PC-3 (cell line): Measurements from ENCODE around the gene TMEM161B. TPM values are rescaled to one million over a fixed set of nuclear protein-coding genes. Genes with fewer than 3 reads are reported as not detected.
A peak's percentile ranks its signal among the peaks of the same experiment; 100 is the strongest.

Experiments
- ATAC-seq: fragments of 200-7000 bp; cut with Tn5 transposase; 2 replicates; pipeline ENCODE4 v1.9.1; 2020; ENCODE audit warnings: mild to moderate bottlenecking, moderate library complexity
- Bru-seq: library from RNA; stranded (reverse); fragments of 400-500 nt; gene quantifications from one replicate; lab custom pipeline; 2021; lab: Mats Ljungman, UMichigan
- BruChase-seq, 2 experiments: library from RNA; stranded (reverse); fragments of 400-500 nt; gene quantifications; one replicate each; lab custom pipeline; 2021; lab: Mats Ljungman, UMichigan
- BruUV-seq: library from RNA; stranded (reverse); fragments of 400-500 nt; replicated peaks from 2 replicates; lab custom pipeline; 2021; lab: Mats Ljungman, UMichigan
- CTCF ChIA-PET: fragments of 300-600 bp; sonication (Branson Sonifier 250); formaldehyde crosslinking; loops from one replicate; lab custom pipeline; 2022; ENCODE audit warnings: antibody characterized with exemption; lab: Charles Lee
- POLR2A ChIA-PET: fragments of 300-600 bp; sonication (Branson Sonifier 250); formaldehyde crosslinking; loops from one replicate; lab custom pipeline; 2022; ENCODE audit warnings: antibody characterized with exemption; ENCODE audit not compliant: unreplicated experiment; lab: Charles Lee
- DNase-seq: peaks from one replicate; pipeline ENCODE4 v3.0.0-alpha.2; 2015
- H2AFZ ChIP-seq: fragments of 300-600 bp; sonication (generic); 2 replicates; pipeline ENCODE4 v1.6.0; 2016; ENCODE audit warnings: antibody characterized with exemption, low read length
- H3F3A ChIP-seq: fragments of 300-600 bp; sonication (generic); one replicate; pipeline ENCODE4 v1.6.0; 2017; ENCODE audit warnings: antibody characterized with exemption, low read length, control low read depth, mild to moderate bottlenecking; ENCODE audit not compliant: unreplicated experiment
- H3K27ac ChIP-seq: fragments of 300-600 bp; sonication (generic); 2 replicates; pipeline ENCODE4 v1.5.1; 2016; ENCODE audit warnings: mild to moderate bottlenecking, low read length
- H3K27me3 ChIP-seq: fragments of 300-600 bp; sonication (generic); 2 replicates; pipeline ENCODE4 v1.6.1; 2016; ENCODE audit warnings: low read length, mixed read lengths
- H3K36me3 ChIP-seq: fragments of 300-600 bp; sonication (generic); 2 replicates; pipeline ENCODE4 v1.6.1; 2016; ENCODE audit warnings: low read depth, mixed run types, low read length, mixed read lengths
- H3K4me1 ChIP-seq: fragments of 300-600 bp; sonication (generic); 2 replicates; pipeline ENCODE4 v1.5.1; 2016; ENCODE audit warnings: low read length; ENCODE audit not compliant: insufficient read depth
- H3K4me2 ChIP-seq: fragments of 300-600 bp; sonication (generic); 2 replicates; pipeline ENCODE4 v1.6.0; 2016; ENCODE audit warnings: low read length
- H3K4me3 ChIP-seq: fragments of 300-600 bp; sonication (generic); 2 replicates; pipeline ENCODE4 v1.5.1; 2016; ENCODE audit warnings: mild to moderate bottlenecking, low read length, mixed read lengths
- H3K79me2 ChIP-seq: fragments of 300-600 bp; sonication (generic); 2 replicates; pipeline ENCODE4 v1.6.1; 2017; ENCODE audit warnings: low read length, mixed read lengths
- H3K9ac ChIP-seq: fragments of 300-600 bp; sonication (generic); 2 replicates; pipeline ENCODE4 v1.6.0; 2016; ENCODE audit warnings: mild to moderate bottlenecking, low read length
- H3K9me2 ChIP-seq: fragments of 300-600 bp; sonication (generic); replicated peaks from 2 replicates; pipeline ENCODE4 v1.6.1; 2016; ENCODE audit warnings: mixed run types, low read length, mixed read lengths
- H3K9me3 ChIP-seq: fragments of 300-600 bp; sonication (generic); 2 replicates; pipeline ENCODE4 v1.6.1; 2016; ENCODE audit warnings: low read length, mixed read lengths
- H4K20me1 ChIP-seq: fragments of 300-600 bp; sonication (generic); 2 replicates; pipeline ENCODE4 v1.6.1; 2016; ENCODE audit warnings: low read length, mixed read lengths
- EZH2 ChIP-seq: fragments of 300-600 bp; sonication (generic); IDR thresholded peaks from one replicate; pipeline ENCODE4 v1.6.1; 2017; ENCODE audit warnings: antibody characterized with exemption, mild to moderate bottlenecking, low read length; ENCODE audit not compliant: unreplicated experiment
- EZH2phosphoT487 ChIP-seq: fragments of 300-600 bp; sonication (generic); IDR thresholded peaks from 2 replicates; pipeline ENCODE4 v1.6.1; 2018; ENCODE audit warnings: mild to moderate bottlenecking, antibody characterized with exemption, low read length, borderline replicate concordance
- intact Hi-C: fragments of 100-400 bp; cut with micrococcal nuclease; formaldehyde crosslinking; loops from 2 replicates; pipeline ENCODE4 v1.9.0; 2023
- long read RNA-seq: library from polyadenylated mRNA; unstranded; transcript quantifications from one replicate; pipeline ENCODE4 v2.0.0, GENCODE V29; 2021; ENCODE audit not compliant: unreplicated experiment
- total RNA-seq: library from RNA; depleted of rRNA; stranded (reverse); fragments of >200 nt; gene quantifications from 2 replicates; pipeline ENCODE4 v1.2.3, GENCODE V29; 2014; rRNA removed
- TF ChIP-seq, protein P1 (sequence below): fragments of 300-600 bp; sonication (generic); conservative IDR thresholded peaks from 2 replicates; pipeline ENCODE4 v1.5.1; 2017; ENCODE audit warnings: antibody characterized with exemption, low read depth, mild to moderate bottlenecking, low read length

TMEM161B gene
- total RNA-seq = 11.5 and 12.2 TPM in 2 replicates
- Bru-seq, nascent RNA = percentile 92 among the genes with signal in this experiment
- percentile 75 among the genes with signal in this experiment for BruChase-seq, experiment 1, labeled RNA remaining after a 6-hour chase
- BruChase-seq, experiment 2, labeled RNA remaining after a 2-hour chase = percentile 93 among the genes with signal in this experiment
- long read RNA-seq, transcript TMEM161B-201 (12 exons, 2,594 nt) = major isoform, 27 of 79 reads
- long read RNA-seq, partial matches to known transcripts = 9 of 79 reads
- long read RNA-seq, other reads (novel, unspliced or antisense) = 41 of 79 reads

DNA sequence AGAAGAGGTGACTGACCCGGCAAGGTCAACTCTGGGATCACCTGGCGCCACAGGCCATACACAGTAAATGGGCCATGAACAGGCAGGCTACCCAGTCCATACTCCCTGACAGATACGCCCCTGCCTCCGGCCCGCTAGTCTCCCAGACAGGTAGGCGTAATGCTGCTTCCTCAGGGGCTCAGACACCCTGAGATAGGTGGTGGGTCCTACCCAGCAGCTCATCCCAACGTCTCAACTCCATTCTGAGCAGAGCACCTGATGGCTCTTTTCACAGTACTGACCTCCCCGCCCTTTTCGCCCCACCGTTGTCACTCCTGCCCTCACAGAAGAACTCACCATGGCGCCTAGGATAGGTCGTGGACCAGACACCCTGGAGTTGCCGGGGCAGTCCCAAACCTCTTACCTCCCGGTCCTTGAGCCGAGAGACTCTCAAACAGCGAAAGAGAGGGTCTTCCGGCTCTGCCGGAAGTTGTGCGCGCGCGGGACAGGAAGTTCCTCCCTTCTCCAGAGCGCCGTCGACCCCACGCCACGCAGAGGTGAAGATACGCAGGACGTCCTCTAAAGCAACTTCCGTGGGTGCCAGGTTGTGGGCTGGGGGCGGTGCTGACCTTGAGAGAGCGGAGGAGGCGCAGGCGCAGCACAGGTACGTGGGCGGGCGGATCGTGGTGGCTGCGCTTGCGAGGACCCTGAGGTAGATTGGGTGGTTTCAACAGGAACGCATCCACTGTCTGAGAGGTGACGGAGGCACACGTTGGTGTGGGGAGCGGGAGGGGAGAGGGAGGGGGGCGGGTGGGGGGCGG, at the start of gene TMEM161B:
Gene TMEM161B (minus strand): TSS at position 461 of the 800 bp plus-strand sequence. CDS start 122 bp downstream, at position 339.
- Histone ChIP-seq H3K4me1 (peaks cover 33% of the 10 kb centered on the region), H3K9ac (peak within 1 kb of the TSS; percentile 92), H2AFZ (peak within 1 kb of the TSS; percentile 94), H3K36me3 (peaks cover 23% of the 10 kb centered on the region), H3F3A (no peaks in the 10 kb centered on the region), H4K20me1 (0 out of 2 replicates have a peak, but pooled peaks cover 3% of the 10 kb centered on the region), H3K27me3 (no peaks in the 10 kb centered on the region), H3K4me3 (peak within 1 kb of the TSS; percentile 96), H3K9me2 (no peaks in the 10 kb centered on the region), H3K27ac (peak within 1 kb of the TSS; percentile 28; the same call in 1 of the 2 replicates), H3K79me2 (peaks cover 86% of the 10 kb centered on the region), H3K4me2 (peak within 1 kb of the TSS; percentile 93), H3K9me3 (no peaks in the 10 kb centered on the region)
- TSS peak; percentile 70 for BruUV-seq
- POLR2A ChIA-PET = no interaction called here
- ATAC-seq (peak; percentile 98), DNase-seq (peak; percentile 93)
- intact Hi-C loops = loop anchor here (1.0 to 10.0 kb wide), 5 partner anchors 127 to 484 kb away; no protein-coding TSS in a partner anchor
- CTCF ChIA-PET = no interaction called here
- no peak for TF ChIP-seq EZH2phosphoT487
- TF ChIP-seq, protein P1, sequence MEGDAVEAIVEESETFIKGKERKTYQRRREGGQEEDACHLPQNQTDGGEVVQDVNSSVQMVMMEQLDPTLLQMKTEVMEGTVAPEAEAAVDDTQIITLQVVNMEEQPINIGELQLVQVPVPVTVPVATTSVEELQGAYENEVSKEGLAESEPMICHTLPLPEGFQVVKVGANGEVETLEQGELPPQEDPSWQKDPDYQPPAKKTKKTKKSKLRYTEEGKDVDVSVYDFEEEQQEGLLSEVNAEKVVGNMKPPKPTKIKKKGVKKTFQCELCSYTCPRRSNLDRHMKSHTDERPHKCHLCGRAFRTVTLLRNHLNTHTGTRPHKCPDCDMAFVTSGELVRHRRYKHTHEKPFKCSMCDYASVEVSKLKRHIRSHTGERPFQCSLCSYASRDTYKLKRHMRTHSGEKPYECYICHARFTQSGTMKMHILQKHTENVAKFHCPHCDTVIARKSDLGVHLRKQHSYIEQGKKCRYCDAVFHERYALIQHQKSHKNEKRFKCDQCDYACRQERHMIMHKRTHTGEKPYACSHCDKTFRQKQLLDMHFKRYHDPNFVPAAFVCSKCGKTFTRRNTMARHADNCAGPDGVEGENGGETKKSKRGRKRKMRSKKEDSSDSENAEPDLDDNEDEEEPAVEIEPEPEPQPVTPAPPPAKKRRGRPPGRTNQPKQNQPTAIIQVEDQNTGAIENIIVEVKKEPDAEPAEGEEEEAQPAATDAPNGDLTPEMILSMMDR = no peak
- no peak for TF ChIP-seq EZH2

- Histone ChIP-seq H3K4me1 (no peaks in the 10 kb centered on the region), H3K36me3 (no peaks in the 10 kb centered on the region), H3K9ac (no peak overlapping the region), H3K79me2 (no peaks in the 10 kb centered on the region), H3K27ac (no peak overlapping the region), H3K9me3 (no peaks in the 10 kb centered on the region), H2AFZ (no peak overlapping the region), H3K4me3 (no peak overlapping the region), H3K4me2 (no peak overlapping the region), H4K20me1 (no peaks in the 10 kb centered on the region), H3F3A (no peaks in the 10 kb centered on the region), H3K27me3 (no peaks in the 10 kb centered on the region), H3K9me2 (no peaks in the 10 kb centered on the region)
- ChIA-PET CTCF (no interaction called here), POLR2A (no interaction called here)
- BruUV-seq = no TSS peak
- TF ChIP-seq, protein P1 = no peak
- no peak for TF ChIP-seq EZH2
- TF ChIP-seq EZH2phosphoT487 = no peak
- intact Hi-C loops = no loop called here
- no peak for ATAC-seq
- no peak for DNase-seq
Measured at GRCh38 chr5:88304356-88304755, 35.7 kb upstream of the TMEM161B start.
